ENCODE data around the gene GORASP2.

The GORASP2 gene

GRCh38 chr2:170924969-170925368 lies 4.1 kb upstream of the GORASP2 start:
- no peak for DNase-seq

GRCh38 chr2:170925923-170926322 lies 3.1 kb upstream of the GORASP2 start:
- no peak for DNase-seq

GRCh38 chr2:170926743-170927297 lies 2.2 kb upstream of the GORASP2 start:
- no peak for DNase-seq

- peak; percentile 38 for DNase-seq
Observed at GRCh38 chr2:170928036-170928823, 823 bp upstream of the GORASP2 start.

GRCh38 chr2:170929686-170930050 lies 615 bp downstream of the GORASP2 start:
- peak; percentile 76 for DNase-seq

GRCh38 chr2:170930131-170930990 lies 1.3 kb downstream of the GORASP2 start:
- DNase-seq: peak; percentile 20

- DNase-seq: no peak
Observed at GRCh38 chr2:170930991-170931266, 1.9 kb downstream of the GORASP2 start.

- no peak for DNase-seq
Observed at GRCh38 chr2:170932166-170932565, 3.1 kb downstream of the GORASP2 start.

GRCh38 chr2:170932948-170933347 lies 3.9 kb downstream of the GORASP2 start:
- no peak for DNase-seq

GRCh38 chr2:170937709-170938379 lies 8.8 kb downstream of the GORASP2 start:
- DNase-seq: no peak

GRCh38 chr2:170940066-170940465 lies 11.0 kb downstream of the GORASP2 start:
- DNase-seq: no peak

GRCh38 chr2:170942615-170943014 lies 13.6 kb downstream of the GORASP2 start:
- DNase-seq: no peak

GRCh38 chr2:170943041-170943440 lies 14.0 kb downstream of the GORASP2 start:
- no peak for DNase-seq

GRCh38 chr2:170943596-170943995 lies 14.5 kb downstream of the GORASP2 start:
- DNase-seq: no peak

- no peak for DNase-seq
Observed at GRCh38 chr2:170944545-170944944, 15.5 kb downstream of the GORASP2 start.

- no peak for DNase-seq
Observed at GRCh38 chr2:170949415-170949814, 20.4 kb downstream of the GORASP2 start.

- DNase-seq: no peak
Observed at GRCh38 chr2:170950221-170950761, 21.2 kb downstream of the GORASP2 start.

- no peak for DNase-seq
Observed at GRCh38 chr2:170953941-170954340, 24.9 kb downstream of the GORASP2 start.

- no peak for DNase-seq
Observed at GRCh38 chr2:170963386-170963785, 34.3 kb downstream of the GORASP2 start.

GRCh38 chr2:170965446-170966225 lies 36.6 kb downstream of the GORASP2 start:
- DNase-seq: no peak

- no peak for DNase-seq
Observed at GRCh38 chr2:170966648-170967396, 37.8 kb downstream of the GORASP2 start.

- no peak for DNase-seq
Observed at GRCh38 chr2:170967553-170967952, 38.5 kb downstream of the GORASP2 start.

Measured in NCI-H510A (cell line).